Limb (tissue), 2 donors: Measurements from ENCODE around the gene TKFC.

Experiments
- DNase-seq, 2 donors: peaks; one replicate each; pipeline ENCODE4 v3.0.0-alpha.2; 2016; ENCODE audit errors: extremely low spot score in 2 of 2

Gene TKFC

DNA sequence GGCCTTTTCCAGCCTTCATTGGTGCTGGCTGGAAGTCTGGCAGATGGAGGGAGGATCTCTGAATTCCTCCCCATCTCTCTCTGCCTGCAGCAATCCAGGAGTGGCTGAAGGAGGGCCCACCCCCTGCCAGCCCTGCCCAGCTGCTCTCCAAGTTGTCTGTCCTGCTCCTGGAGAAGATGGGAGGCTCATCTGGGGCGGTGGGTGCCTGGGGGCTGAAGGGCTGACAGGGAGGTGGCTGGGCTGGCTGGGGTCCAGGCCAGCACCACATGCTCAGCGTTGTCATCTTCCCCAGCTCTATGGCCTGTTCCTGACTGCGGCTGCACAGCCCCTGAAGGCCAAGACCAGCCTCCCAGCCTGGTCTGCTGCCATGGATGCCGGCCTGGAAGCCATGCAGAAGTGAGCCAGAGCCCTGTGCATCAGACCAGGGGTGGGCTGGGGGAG, 12.2 kb downstream of the TKFC start:
- DNase-seq: peak in 1 of 2 donors; percentile 50

GRCh38 chr11:61345954-61346843, 13.2 kb downstream of the TKFC start:
- no peak for DNase-seq

- no peak for DNase-seq
Measured at GRCh38 chr11:61347916-61348461, 15.0 kb downstream of the TKFC start.

- DNase-seq: no peak
Measured at GRCh38 chr11:61349189-61349751, 16.2 kb downstream of the TKFC start.

DNA sequence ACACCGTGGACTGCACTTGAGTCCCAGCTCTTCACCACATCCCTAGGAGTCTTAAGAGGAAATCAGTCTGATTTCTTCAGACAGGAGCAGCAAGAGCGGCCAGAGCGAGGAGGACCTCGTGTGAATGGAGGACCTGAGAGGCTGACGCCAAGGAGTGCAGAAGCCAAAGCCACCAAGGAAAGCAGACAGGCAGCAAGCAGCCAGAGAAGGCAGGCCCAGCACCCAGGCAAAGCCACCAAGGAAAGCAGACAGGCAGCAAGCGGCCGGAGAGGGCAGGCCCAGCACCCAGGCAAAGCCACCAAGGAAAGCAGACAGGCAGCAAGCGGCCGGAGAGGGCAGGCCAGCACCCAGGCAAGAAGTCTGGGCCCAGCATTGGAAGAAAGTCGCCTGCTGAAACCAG, 16.9 kb downstream of the TKFC start:
- no peak for DNase-seq

DNA sequence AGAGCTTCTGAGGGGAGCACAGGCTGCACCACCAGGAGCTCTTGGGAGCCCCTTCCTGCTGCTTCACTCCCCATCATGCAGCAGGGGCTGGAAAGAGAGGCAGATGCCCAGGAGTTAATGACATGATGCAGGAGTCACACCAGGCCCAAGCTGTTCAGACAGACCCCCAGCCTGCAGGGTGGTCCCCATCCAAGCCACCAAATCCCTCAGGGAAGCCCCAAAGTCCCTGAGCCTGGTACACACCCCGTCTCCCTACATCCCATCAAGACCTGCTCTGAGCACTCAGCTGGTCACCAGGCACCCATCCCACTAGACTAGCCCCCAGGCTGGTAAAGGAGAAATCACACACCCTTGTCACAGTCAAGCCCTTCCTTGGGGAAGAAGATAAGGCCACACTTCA, 17.3 kb downstream of the TKFC start:
- no peak for DNase-seq

DNA sequence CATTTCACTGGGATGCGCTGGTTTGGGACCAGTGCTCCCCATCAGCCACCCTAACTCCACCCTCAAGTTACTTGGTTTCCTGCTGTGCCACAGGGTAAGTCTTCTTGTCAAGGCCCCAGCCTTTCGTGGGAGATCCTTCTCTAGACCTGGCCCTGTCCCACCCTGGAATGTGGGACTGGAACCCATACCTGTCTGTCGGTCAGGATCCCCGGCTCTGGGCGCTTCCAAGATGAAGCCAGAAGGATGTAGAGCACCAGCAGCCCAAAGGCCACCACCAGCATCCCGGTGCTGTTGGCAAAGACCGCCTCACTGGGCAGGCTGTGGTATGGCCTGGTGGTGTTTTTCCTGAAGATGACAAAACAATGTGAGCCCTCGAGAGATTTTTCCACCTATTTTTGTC, 17.8 kb downstream of the TKFC start:
- DNase-seq: no peak

DNA sequence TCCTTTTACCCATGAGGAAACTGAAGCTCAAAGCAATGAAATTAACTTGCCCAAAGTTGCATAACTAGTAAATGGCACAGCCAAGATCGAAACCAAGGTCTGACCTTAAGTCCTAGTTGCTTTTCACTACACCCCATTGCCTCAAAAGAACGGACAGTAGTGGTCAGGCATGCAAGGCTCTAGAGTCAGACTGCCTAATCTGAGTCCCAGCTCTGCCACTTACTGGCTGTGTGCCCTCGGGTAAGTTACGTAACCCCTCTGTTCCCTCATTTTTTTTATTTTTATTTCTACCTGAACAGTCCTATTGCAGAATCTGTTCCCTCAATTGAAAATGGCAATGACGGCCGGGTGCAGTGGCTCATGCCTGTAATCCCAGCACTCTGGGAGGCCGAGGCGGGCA, 19.0 kb downstream of the TKFC start:
- no peak for DNase-seq

- no peak for DNase-seq
Measured at GRCh38 chr11:61353131-61354067, 20.4 kb downstream of the TKFC start.

GRCh38 chr11:61354208-61354607, 21.2 kb downstream of the TKFC start:
- no peak for DNase-seq

DNA sequence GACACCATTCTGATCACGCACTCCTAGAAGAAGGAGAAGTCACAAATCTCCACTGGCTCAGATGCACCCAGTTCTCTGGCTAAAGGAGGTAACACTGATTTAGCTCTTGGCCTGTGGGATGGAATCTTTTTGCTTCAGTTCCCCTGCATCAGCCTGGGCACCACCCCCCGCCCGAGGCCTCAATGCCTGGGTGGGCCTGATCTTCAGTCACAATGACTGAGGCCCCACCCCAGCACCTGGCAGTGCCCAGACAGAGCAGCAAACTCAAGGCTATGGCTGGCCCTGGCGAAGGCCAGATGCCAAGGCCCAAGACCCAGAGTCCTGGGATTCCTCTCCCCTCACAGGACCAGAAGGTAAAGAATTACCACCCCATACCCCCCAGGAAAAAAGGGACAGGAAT, 23.7 kb downstream of the TKFC start:
- no peak for DNase-seq

GRCh38 chr11:61357233-61357893, 24.3 kb downstream of the TKFC start:
- DNase-seq: no peak

DNA sequence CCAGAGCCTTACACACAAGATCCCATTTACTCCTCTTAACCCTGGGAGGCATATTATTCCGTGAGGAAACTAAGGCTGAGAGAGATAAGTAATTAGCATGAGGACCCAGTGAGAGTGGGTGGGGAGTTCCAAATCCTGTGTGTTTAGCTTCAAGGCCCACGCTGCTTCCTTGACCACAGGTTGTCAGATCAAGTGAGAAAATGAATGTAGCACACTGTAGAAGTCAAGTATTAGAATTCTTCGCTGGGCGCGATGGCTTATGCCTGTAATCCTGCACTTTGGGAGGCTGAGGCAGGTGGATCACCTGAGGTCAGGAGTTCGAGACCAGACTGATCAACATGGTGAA, 24.8 kb downstream of the TKFC start:
- no peak for DNase-seq

GRCh38 chr11:61358566-61358965, 25.5 kb downstream of the TKFC start:
- DNase-seq: no peak

DNA sequence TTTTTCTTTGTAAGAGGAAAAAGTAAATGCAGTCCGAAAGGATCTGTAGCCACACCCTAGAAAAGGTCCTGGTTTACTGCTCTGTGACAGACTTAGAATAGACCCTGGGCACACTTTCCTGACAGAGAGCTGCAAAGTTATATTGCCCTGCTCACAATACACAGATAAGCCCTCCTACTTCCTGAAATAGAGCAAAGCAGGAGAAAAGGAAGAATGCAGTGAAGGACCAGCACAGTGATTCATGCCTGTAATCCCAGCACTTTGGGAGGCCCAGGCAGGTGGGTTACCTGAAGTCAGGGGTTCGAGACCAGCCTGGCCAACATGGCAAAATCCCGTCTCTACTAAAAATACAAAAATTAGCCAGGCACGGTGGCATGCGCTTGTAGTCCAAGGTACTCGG, 26.5 kb downstream of the TKFC start:
- no peak for DNase-seq

DNA sequence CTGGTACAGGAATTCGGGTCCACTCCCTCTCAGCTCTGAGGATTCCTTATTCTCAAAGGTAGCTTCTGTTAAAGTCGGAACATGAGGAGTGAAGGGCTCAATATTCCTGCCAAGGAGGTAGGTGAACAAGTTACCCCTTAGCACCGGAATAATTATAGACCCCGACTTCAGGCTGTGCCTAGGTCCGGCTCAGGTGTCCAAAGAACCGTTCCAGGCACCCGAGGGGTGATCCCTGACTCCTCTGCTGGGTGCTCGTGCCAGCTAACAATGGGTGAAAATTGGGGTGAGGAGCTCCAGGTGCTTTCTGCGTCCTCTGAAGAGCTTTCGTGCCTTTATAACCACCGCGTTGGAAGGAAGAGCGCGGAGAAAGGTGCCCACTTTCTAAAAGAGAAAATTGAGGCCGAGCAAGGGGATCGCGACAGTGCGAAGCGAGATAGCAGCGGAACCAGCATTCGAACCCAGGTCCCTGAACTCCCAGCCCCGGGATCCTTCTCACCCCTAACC, 28.3 kb downstream of the TKFC start:
- DNase-seq: no peak

DNA sequence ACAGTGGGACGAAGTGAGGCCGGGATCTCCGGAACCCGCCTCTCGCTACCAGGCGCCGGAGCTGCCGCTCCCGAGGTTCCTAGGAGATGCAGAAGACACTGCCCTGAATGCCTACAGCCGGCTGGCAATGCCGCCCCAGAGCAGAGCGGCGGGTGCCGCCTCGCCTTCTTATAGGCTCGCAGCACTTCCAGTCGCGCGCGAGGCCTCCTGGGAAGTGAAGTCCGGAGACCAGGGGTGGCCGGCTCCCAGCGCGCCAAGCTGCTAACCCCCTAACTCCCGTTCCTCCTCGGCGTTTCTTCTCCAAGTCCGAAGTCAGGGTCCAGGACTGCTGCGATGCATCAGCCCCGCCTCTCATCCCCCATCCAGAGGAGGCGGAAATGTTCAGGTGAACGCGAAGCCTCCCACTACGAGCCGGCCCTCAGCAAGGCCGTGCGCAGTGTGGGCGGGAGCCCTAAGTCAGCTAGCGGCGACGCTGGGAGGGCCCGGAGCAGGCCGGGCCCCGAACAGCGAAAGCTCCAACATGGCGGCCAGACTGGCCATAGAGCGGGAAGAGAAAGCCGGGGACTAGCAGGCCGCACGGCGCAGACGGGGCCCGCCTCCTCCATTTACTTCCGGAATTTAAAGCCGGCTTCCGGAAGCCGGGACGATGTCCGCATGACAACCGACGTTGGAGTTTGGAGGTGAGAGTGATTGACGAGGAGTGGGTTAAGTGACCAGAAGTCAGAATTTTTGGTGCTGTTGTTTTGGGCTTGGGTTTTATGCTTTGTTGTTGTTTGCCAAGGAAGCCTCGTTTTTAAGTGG, 28.9 kb downstream of the TKFC start, which contains the start of the genes CYB561A3 and TMEM138:
Gene CYB561A3 (minus strand): TSS at position 142 of the 801 bp plus-strand sequence. CDS start 5,169 bp downstream, outside the sequence.
Gene TMEM138 (plus strand): TSS at position 634 of the 801 bp plus-strand sequence. CDS start 2,017 bp downstream, outside the sequence.
- peak; percentile 92 to 95 for DNase-seq

GRCh38 chr11:61362542-61362875, 29.5 kb downstream of the TKFC start:
- no peak for DNase-seq

- DNase-seq: no peak
Measured at GRCh38 chr11:61364012-61364675, 31.1 kb downstream of the TKFC start.
